ENCODE results near the gene PCK1.

DNA sequence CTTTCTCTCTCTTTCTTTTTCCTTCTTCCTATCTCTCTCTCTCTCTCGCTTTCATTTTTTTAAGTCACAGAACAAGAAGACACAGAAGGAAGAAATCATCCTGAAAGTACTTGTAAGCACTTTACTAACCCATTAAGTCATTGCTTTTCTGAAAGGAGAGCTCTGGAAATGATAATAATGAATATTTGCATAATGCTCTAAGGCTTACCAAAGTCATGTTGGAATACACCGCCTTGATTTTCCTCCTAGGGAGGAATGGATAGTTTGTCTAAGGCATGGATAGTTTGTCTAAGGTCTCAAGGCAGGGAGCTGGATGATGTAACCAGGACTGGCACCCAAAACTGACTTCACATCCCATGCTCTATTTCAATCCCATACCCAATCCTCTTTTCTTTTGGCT lies 23.1 kb upstream of the PCK1 start:
- TF ChIP-seq, protein P1, sequence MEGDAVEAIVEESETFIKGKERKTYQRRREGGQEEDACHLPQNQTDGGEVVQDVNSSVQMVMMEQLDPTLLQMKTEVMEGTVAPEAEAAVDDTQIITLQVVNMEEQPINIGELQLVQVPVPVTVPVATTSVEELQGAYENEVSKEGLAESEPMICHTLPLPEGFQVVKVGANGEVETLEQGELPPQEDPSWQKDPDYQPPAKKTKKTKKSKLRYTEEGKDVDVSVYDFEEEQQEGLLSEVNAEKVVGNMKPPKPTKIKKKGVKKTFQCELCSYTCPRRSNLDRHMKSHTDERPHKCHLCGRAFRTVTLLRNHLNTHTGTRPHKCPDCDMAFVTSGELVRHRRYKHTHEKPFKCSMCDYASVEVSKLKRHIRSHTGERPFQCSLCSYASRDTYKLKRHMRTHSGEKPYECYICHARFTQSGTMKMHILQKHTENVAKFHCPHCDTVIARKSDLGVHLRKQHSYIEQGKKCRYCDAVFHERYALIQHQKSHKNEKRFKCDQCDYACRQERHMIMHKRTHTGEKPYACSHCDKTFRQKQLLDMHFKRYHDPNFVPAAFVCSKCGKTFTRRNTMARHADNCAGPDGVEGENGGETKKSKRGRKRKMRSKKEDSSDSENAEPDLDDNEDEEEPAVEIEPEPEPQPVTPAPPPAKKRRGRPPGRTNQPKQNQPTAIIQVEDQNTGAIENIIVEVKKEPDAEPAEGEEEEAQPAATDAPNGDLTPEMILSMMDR (IDR thresholded peaks at IDR 0.05): no peak
- no peak for TF ChIP-seq ZFX (IDR thresholded peaks at IDR 0.05; ENCODE audit: borderline replicate concordance)
